GM20000 (cell line): ENCODE results near the gene CRYZ.

ENCODE experiments used
- DNase-seq: peaks from one replicate; pipeline ENCODE4 v3.0.0; 2012; ENCODE audit warnings: low spot score
- CTCF ChIP-seq: IDR thresholded peaks from 2 replicates; pipeline ENCODE4 v1.5.1; 2012; ENCODE audit warnings: mild to moderate bottlenecking, control low read depth; ENCODE audit errors: extremely low read depth, missing control alignments

The CRYZ gene

GRCh38 chr1:74686928-74687327, 45.9 kb downstream of the CRYZ start:
- no peak for TF ChIP-seq CTCF
- no peak for DNase-seq

- DNase-seq, result no peak
- TF ChIP-seq CTCF, result no peak
Measured at GRCh38 chr1:74684301-74684700, 48.5 kb downstream of the CRYZ start.

- no peak for DNase-seq
- TF ChIP-seq CTCF, result no peak
Measured at GRCh38 chr1:74683656-74684055, 49.2 kb downstream of the CRYZ start.

GRCh38 chr1:74681851-74682250, 51.0 kb downstream of the CRYZ start:
- DNase-seq, result no peak
- TF ChIP-seq CTCF, result no peak

- peak; percentile 41 for DNase-seq
- TF ChIP-seq CTCF, result no peak
Measured at GRCh38 chr1:74681449-74681848, 51.4 kb downstream of the CRYZ start.

- DNase-seq, result no peak
- TF ChIP-seq CTCF, result no peak
Measured at GRCh38 chr1:74681001-74681400, 51.8 kb downstream of the CRYZ start.

- DNase-seq, result no peak
- TF ChIP-seq CTCF, result no peak
Measured at GRCh38 chr1:74679811-74680210, 53.0 kb downstream of the CRYZ start.
